ENCODE data around the gene SHQ1.
"Not testable (repeated sequence)": the region's sequence is repeated elsewhere in the genome, so short reads cannot be mapped to it uniquely, and the experiment has no call there.

SHQ1 gene

DNA sequence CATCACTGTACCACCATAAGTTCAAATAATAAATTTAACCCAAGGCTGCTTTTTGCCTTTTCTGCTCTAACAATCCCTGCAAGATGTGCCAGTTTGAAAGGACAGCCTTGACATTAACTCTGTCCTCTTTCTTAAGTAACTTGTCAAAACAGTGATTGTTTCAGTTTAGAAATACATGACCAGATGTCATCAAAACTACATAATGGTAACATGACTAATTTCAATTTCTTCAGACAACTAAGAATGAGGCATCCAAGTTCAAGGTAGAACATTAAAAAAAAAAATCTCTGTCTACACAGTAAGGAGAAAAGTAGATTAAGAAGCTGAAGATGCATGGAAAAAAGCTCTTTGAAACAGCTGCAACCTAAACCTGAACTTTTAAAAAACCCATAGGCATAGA, 47.4 kb downstream of the SHQ1 start:
- DNase-seq (ENCODE audit: low spot score): no peak

DNA sequence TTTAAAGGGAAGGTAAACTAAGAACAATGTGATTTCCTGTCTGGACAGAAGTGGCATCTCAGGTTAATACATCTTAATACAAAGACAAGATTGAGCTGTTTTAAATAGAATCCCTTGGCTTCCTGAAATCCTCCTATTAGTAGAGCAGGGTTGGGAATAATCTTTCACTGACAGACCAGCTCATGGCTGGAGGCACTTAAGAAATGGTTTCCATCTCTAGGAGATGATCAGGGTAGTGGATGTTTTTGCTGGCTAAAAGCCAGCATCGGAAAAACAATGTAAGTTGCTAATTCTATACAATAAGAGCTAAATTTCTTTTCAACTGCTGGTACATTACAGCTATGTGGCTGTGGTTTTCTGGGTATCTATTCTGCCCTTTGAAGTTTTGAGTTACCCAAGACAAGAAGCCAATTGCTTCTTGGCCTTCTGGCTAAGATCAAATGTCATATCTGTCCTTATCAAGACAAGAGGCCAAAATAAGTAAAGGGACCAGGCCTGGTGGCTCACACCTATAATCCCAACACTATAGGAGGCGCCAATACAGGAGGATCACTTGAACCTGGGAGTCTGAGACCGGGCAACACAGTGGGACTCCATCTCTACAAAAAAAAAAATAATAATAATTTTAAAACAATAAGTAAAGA, 49.6 kb downstream of the SHQ1 start:
- DNase-seq (ENCODE audit: low spot score): no peak

DNA sequence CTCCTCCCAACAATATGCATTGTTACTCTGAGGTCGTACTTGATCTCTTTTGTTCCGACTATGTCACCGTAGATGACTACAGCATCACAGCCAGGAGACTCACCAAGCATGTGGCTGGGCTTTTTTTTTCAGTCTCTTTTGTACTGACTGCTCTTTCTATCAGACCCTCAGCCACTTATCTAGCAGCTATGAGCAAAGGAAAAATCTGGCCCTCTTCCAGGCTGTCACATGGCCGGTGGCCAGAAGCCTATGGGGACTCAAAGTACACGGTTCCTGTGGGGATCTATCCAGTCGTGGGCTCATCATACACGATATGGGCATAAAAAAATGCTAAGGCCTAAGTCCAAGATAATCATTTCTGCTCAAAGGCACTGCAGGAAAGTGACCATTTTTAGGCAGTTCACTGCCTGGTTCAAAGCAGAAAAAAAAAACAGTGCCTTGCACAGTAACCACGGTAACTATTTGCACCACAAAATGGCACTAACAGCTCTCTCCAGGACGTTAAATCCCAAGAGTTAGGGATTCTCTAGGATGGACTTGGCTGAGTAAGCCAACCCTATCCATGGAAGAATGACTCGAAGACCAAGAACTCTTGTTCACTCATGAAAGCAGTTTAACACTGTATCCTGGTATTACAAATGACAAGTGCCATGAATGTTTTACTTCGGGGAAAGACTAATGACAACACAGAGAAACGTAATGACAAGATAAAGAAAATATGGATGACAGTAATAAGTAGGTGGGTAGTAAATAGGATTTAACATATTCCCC, 50.3 kb downstream of the SHQ1 start:
- DNase-seq (ENCODE audit: low spot score): no peak

DNA sequence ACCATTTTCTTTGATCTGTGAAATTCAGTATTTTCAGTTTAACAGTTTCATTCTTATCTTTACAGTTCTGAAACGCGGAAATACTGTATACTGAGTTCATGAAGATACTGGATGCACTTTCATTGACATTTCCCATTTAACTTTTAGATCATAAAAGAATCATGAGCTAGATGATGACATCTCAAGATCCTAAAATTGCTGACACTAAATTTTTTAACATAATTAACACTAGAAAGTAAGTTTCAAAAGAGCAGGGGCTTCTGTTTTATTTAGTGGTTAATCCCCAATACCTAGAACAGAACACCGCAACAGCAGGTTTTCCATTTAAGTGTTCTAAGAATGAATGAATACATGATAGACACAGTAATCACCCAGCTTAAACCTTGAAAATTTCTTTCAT, 54.2 kb downstream of the SHQ1 start:
- DNase-seq (ENCODE audit: low spot score): no peak

DNA sequence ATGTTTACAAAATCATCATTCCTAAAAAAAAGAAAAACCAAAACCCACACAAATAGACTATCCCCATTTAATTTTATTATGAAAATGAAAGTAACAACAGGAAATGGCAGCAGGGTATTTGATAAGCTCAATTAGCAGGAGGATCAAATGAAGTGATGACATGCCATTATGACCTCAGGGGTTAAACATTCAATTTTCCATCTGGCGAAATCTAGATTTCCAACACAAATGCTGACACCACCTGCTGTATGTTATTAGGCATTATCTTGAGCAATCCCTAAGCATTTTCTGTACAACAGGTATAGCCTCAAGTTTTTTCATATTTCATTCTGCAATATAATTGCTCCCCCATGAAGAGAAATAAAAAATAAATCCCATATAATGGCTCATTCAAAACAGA, 57.1 kb downstream of the SHQ1 start:
- no peak for DNase-seq (ENCODE audit: low spot score)

DNA sequence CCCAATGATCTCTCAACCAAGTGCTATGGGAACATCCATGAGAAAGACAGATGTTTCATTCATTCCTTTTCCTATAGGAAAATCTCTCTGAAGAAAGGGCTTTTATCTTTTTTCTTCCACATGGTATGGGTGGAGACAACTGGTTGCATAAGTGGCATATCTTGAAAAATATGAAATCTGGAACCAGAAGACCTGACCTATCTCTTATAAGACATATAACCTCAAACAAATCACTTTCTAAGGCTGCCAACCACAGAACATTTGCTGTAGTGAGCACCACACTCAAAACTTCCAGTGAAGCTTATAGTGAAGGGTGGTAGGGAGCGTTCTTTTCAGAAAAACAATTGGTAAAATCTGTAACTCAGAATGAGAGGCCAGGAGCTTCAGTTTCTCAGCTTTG, 58.5 kb downstream of the SHQ1 start:
- DNase-seq (ENCODE audit: low spot score): no peak

DNA sequence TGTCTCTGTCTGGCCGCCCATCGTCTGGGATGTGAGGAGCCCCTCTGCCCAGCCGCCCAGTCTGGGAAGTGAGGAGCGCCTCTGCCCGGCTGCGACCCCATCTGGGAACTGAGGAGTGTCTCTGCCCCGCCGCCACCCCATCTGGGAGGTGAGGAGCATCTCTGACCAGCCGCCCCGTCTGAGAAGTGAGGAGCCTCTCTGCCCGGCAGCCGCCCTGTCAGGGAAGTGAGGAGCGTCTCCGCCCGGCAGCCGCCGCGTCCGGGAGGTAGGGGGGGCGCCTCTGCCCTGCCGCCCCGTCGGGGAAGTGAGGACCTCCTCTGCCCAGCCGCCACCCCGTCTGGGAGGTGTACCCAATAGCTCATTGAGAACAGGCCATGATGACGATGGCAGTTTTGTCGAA, 60.0 kb downstream of the SHQ1 start:
- not testable (repeated sequence) for DNase-seq (ENCODE audit: low spot score)

DNA sequence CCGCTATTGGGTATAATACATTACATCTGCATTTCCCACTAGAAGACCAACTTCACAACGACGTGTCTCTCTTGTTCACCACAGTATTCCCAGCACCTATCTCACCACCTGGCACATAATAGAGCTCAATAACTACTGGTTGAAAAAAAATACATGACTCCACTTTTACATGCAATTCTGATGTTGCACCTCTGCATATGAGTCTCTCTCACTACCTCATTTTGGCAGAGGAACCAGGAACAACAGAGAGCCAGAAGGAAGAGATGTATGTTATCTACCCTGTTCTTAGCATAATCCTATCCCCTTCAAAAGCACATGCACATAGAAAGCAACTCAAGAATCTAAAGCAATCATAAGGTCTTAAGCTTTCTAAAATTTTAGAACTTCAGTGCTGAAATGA, 61.6 kb downstream of the SHQ1 start:
- DNase-seq (ENCODE audit: low spot score): no peak

DNA sequence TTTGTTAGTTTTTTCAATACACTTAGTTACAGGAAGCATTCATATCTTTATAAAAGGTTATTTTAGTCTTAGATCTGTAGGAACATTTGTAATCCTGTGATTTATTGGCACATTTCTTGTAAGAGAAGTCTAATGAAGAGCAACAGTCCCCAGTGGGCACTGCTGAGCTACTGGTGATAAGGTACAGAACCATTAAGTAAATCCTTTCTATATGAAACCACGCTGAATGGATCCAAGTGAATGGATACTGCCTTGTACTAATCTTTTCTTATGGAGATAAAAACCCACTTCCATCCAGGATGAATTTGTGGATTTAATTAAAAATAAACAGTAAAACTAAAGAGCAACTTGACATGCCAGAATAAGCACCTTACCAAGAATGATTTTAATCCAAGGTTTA, 64.0 kb downstream of the SHQ1 start:
- no peak for DNase-seq (ENCODE audit: low spot score)

DNA sequence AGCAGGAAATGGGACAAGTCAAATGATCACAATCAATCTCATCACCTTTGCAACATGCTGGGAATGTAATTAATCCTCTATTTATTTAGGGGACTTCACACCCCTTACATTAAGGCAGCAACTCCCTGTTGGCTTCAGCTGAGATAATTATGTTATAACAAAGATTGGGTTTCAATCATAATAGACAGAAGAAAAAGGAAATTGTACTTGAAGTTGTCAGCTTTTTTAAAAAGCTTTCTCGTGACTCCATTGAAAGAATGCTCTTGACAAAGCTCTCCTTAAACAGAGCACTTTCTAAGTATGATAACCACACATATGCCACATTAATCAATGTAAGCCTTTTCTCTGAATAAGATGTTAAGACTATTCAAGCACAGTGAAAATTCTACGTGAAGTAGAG, 65.7 kb downstream of the SHQ1 start:
- no peak for DNase-seq (ENCODE audit: low spot score)

DNA sequence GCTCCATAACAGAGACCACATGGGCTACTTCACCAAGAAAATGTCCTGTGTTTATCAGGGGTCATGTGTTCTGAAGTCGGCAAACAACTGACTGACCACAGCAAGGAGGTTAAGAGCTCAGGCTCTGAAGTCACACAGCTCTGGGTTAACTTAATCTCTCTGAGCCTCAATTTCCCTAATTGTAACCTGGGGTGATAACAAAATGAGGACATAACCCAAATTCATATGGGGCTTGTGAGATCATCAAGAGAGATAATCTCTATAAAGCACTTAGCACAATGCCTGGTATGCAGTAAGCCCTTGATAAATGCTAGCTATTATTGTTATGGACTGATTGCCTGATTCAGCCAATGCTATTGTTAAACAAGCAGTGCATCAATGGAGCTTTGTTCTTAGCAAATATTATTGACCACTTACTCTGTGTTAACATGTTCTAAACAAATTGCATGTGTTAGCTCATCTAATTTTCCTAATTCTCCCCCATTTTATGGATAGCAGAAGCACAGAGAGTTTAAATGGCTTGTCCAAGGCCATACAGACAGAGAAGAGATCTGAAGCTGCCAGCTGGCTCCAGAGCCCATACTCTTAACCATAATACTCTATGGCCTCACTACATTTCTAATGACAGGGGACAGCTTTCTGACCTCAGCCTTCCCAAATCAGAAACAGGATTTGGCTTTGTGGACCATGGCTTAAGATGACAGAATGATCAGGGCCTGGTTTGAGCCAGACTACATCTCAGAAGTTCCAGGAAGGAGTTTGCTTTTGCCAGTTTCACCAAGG, 78.3 kb downstream of the SHQ1 start:
- DNase-seq (ENCODE audit: low spot score): no peak

DNA sequence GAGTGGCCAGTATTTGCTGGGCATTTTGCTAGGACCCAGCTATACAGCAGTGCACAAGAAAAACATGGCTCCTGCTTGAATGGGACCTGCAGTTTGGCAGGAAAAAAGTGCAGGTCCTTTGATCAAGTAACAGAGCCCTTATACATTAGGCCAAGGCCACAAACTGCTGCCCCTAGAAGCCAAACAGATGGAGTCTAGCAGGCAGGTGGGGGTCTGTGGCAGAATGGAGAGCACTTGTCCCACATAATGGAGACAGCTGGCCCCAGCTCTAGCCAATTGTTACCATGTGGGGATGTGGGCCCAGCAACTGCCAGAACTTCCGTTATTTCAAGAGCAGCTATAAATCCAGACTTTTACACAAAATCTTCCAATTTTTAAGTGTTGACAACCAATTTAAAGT, 79.3 kb downstream of the SHQ1 start:
- DNase-seq (ENCODE audit: low spot score): no peak

DNA sequence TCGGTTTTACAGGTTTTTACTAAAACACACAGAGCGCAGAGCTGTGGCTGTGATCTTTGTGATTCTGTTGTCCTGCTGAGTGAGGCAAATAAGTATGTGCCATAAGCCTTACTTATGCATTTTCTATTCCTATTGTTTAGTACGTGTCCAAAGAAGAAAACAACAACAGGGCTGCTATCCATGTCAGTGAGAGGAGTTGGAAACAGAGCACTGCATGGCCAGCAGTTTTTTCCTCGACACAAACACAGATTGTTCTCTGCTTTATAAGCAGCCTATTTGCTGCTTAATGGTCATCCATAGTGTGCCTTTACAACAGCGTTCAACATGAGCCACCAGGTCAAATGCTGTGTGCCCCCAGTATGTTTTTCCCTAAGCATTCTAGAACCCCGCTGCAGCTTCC, 79.8 kb downstream of the SHQ1 start:
- no peak for DNase-seq (ENCODE audit: low spot score)

DNA sequence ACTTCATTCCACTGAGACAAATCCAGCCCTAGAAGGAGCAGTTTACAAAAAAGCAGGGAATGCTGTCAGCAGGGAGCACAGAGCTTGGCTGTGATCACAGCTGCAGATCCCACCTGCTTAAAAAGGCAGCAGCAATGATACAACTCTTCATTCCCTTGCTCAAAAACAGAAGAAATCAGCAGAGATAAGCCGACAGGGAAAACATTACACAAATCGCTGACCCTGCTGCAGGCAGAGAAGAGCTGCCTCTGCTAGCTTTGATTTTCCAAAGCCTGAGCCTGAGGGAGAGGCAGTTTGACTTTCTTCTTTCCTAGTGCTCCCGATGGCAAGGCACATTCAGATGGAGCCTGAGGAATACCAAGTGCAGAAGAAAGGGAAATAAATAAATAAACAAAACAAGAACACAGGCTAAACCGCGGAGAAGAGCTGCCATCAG, 80.2 kb downstream of the SHQ1 start:
- no peak for DNase-seq (ENCODE audit: low spot score)

DNA sequence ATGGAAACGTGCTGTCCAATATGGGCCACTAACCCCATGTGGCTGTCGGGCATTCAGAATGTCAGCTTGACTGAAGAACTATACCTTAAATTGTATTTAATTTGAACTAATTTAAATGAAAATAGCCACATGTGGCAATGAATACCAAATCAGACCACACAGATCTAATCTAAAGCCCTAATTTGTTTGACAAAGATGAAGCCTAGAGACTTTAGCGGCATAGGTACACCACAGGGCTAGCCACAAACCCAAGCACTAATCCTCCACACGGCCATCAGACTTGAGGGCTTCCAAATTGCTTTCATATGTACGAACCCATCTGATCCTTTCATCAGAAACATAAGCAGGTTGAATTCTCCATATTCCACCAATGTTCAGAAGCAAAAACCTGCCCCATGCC, 81.4 kb downstream of the SHQ1 start:
- DNase-seq (ENCODE audit: low spot score): no peak

DNA sequence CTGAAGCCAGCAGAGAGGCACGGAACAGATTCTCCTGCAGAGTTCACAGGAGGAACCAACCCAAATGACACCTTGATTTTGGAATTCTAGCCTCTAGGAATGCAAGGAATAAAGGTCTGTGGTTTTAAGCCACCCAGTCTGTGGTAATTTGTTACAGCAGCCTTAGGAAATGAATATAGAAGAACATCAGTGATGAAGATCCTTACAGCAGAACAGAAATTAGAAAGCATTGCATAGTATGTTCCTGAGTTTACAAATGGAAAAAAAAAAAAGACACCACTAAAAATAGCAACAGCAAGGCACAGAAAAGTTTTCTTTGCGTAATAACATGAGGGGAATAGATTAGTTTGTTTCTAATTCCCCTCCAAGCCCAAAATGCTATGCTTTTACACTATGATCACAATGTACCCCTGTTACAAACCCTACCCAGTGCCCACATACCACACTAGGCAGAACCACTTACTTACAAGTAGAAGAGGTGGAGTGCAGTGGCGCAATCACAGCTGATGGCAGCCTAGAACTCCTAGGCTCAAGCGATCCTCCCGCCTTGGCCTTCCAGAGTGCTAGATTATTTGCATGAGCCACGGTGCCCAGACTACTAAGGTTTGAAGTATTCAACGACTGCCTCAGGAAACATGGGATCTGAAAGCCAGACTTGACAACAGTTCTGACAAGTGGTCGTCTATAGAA, 84.3 kb downstream of the SHQ1 start:
- DNase-seq (ENCODE audit: low spot score): no peak

DNA sequence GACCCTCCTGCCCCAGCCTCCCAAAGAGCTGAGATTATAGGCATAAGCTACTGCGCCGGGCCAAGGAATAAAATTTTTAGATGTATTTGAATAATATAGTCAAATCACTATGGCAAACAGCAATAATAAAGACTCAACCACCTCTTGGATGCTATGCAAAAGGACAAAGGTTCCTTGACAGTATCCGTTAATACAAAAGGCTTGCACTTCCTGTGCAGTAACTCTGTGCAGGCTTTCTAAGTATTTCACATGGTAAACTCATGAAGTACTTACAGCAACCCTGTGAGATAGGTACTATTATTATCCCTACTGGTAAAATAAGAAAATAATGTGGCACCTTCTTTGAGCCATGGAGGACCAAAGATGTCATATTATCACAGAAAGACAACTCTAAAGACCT, 86.8 kb downstream of the SHQ1 start:
- no peak for DNase-seq (ENCODE audit: low spot score)

DNA sequence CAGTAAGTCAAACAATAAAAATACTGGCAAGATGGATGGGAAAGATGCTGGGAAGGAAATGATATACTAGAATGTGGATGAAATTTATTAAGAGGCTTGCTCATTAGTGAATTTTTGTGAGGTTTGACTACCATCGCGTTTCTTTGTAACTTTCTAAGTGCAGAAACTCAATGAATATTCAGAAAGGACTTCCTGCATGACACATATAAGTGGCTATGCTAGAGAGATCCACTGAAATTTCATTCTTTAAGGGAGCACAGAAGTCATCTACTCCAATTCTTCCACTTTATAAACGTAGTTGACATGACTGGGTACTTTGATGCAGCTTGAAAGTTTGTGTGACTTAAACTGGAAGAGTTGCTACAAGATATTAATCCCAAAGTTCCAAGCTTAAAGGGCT, 88.0 kb downstream of the SHQ1 start:
- peak; percentile 9 for DNase-seq (ENCODE audit: low spot score)

DNA sequence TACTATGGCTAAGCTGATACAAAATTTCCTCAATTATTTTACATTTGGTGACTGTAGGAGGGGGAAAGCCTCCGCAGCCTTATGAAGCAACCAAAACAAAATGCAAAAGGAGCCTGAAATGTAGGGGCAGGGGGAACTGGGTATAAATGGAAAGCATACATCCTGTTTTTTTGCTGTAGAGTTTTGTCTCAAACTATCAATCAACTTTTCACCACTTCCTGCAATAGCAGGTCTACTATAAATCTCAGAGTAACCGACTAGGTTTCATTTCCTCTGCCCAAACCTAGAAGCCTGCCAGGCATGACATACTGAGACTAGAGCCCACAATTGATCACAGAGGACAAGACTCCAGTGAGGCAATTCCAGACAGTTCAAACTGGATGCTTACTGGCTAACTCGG, 91.3 kb downstream of the SHQ1 start:
- DNase-seq (ENCODE audit: low spot score): peak; percentile 86

DNA sequence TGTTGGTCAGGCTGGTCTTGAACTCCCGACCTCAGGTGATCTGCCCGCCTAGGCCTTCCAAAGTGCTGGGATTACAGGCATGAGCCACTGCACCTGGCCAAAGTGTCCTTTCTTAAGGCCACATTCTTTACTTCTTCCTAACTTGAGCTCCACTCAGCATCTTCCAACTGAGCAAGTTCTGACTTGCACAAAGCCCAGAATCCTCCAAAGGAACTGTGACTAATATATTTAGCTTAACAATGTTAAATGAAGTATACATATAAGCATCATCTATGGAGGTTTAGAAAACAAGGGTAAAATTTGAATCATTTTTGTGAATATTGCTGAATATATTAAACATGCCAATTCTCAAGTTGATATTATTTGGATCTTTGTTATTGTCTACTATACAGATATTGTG, 93.7 kb downstream of the SHQ1 start:
- no peak for DNase-seq (ENCODE audit: low spot score)

DNA sequence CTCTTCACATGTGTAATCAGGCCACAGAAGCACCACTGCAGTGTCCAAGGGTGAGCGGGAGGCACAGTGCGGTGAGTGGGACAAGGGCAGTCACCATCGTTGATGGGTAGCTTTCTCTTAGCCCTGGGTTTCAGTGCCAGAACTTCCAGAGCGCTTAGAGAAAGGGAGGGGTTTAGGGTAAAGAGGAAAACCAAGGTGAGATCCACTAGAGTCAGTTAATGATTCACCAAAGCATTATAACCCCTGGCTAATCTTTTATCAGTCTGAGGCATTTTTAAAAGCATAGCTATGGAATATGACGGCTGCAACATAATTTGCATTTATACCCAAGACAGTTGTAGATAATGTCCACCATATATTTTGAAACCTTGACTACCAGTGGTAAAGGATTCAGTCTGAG, 94.8 kb downstream of the SHQ1 start:
- DNase-seq (ENCODE audit: low spot score): no peak

DNA sequence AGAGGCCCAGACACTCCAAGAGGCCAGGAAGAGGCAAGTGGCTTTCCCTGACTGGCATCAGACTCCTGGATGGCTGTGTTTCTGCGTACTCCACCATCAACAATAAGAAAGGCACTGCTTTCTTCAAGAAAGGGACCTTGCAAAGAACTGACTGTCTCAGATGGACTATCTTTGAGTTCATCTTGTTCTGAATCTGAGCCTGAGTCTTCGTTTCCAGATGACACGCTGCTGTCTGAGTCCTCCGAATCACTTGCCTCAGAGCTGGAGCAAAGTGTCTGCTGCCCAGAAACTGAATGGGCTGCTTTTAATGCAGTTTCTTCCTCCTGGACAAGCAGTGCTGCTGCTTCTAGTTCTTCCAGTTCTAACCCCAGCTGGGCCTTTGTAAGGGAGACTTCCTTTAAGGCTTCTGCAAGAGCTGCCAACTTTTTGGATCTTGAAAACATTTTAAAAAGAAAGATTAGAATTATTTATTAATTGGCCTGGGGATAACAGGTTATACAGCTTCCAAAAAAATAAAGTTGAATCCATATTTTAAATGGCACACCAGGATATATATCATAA, 97.8 kb downstream of the SHQ1 start:
- no peak for DNase-seq (ENCODE audit: low spot score)

All from activated CD4-positive, alpha-beta T cell treated with anti-CD3 and anti-CD28 coated beads, Interleukin-2, Interleukin-4, amounts not matched to agents 100 ng/mL and 50 ng/mL, durations not matched to agents 16 hours and 8 hours (primary cell).